GM10266 (cell line): ENCODE data around the gene CREG1.

ENCODE experiments used
- DNase-seq: peaks from one replicate; pipeline ENCODE4 v3.0.0; 2012; ENCODE audit errors: extremely low spot score
- TF ChIP-seq, protein P1 (sequence below): IDR thresholded peaks from 2 replicates; pipeline ENCODE4 v1.5.1; 2012; ENCODE audit warnings: mild to moderate bottlenecking, low read depth; ENCODE audit not compliant: control insufficient read depth, insufficient read depth; ENCODE audit errors: missing control alignments

CREG1 gene

DNA sequence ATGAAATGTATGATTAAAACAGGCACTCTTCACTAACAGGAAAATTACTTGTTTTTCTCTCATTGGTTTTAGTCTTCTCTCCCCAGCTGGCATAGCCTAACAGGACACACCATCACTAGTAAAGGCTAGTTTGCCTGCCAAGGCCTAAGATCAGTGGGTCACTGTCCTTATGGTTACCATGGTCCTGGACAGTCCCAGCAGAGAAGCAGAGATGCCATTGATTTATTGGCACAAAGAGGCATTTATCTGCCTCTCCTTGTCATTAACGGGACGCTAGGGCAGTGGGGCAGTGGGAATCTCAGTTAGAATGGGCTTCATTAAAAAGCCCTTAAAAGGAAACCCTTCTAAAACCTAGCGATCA is 49.1 kb downstream of the CREG1 start:
- TF ChIP-seq, protein P1, sequence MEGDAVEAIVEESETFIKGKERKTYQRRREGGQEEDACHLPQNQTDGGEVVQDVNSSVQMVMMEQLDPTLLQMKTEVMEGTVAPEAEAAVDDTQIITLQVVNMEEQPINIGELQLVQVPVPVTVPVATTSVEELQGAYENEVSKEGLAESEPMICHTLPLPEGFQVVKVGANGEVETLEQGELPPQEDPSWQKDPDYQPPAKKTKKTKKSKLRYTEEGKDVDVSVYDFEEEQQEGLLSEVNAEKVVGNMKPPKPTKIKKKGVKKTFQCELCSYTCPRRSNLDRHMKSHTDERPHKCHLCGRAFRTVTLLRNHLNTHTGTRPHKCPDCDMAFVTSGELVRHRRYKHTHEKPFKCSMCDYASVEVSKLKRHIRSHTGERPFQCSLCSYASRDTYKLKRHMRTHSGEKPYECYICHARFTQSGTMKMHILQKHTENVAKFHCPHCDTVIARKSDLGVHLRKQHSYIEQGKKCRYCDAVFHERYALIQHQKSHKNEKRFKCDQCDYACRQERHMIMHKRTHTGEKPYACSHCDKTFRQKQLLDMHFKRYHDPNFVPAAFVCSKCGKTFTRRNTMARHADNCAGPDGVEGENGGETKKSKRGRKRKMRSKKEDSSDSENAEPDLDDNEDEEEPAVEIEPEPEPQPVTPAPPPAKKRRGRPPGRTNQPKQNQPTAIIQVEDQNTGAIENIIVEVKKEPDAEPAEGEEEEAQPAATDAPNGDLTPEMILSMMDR, result no peak
- DNase-seq, result no peak

GRCh38 chr1:167503626-167504466 is 49.7 kb downstream of the CREG1 start:
- TF ChIP-seq, protein P1, result no peak
- DNase-seq, result no peak

GRCh38 chr1:167502719-167503462 is 50.7 kb downstream of the CREG1 start:
- no peak for DNase-seq
- TF ChIP-seq, protein P1, result no peak

DNA sequence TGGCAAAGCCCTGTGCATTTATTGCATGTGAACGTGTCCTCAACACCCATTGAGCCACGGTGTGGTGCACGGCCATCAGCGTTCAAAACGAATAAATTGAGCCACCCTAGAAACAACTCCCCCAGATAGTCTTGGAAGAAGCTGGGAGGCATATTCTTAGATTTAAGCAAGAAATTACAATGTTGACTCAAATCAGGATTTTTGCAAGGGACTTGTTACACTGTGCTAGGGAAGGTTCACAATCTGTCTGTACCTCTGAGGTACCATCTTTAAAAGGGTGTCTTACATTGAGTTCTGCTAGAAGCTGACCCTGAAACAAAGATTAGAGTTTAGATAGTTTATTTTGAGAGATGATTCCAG is 51.4 kb downstream of the CREG1 start:
- TF ChIP-seq, protein P1, result no peak
- no peak for DNase-seq

DNA sequence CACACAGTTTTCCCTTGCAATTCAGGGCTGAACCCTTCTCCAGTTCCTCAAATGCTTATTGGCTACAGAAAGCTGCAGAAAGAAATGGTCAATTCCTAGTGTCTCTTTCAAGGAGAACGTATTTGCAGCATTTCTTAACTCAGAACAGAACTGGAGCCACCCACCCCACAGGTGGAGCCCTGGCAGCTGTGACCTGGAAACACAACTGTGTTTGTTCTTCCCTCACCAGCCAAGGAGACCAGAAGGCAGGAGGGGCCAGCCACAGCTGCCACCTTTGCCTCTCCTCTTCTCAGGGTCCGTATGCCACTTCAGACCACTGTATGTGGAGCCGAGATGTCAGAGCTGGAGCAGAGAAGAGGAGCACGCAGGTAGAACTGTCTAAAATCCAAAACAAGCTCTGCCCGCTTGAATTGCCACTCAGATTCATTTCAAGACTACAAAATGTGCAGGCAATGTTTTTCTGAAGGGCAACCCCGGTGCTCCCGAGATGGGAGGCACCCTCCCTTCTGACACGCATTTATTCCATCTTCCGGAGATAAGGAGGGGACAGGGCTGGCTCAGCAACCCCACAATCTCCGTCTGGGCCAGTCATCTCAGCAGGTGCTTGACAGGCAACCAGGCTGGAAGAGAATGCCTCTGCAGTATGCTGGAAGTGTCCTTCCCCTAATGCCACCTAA is 51.9 kb downstream of the CREG1 start:
- TF ChIP-seq, protein P1, result no peak
- DNase-seq, result no peak

DNA sequence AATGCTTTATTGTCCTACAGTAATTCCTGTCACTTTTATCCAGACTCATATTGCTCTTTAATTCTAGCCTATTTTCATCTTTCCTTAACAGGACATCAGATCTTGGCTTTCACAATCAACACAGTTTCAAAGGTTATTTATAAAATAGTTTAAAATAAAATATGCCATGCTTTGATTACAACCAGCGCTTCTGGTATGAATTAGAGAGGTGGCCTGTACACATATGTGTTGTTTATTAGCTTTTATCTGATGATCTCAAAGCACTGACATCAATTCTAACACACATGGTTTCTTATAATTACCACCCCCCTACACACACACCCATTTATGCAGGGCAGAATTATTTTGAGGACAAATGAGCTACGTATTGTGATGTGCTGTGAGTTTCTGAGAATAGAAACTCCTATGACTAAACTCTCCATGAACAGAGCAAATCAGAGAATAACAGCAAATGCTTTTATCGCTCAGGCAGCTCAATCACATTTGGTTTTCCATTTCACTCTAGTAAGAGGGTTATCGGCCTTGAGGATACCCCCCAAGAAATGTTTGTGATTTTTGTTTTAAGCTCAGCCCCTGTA is 53.2 kb downstream of the CREG1 start:
- TF ChIP-seq, protein P1, result no peak
- DNase-seq, result peak; percentile 34
